Peyer's patch (tissue), 4 donors: ENCODE results near the gene FCRL6.

Experiments
- POLR2A ChIP-seq, 2 donors: fragments of 450-650 bp; IDR thresholded peaks; one replicate each; pipeline ENCODE4 v1.5.1; 2017; ENCODE audit warnings: antibody characterized with exemption in 2 of 2, mild to moderate bottlenecking in 2 of 2, moderate library complexity in 2 of 2
- TF ChIP-seq, protein P1 (sequence below), 6 experiments: fragments of 450-650 bp in 4 of 6; fragments of 200-600 bp in 2 of 6; sonication (generic) in 1 of 6; IDR thresholded peaks; one replicate each; pipeline ENCODE4 v1.5.1; 2017 to 2019; ENCODE audit warnings: antibody characterized with exemption in 6 of 6, mild to moderate bottlenecking in 3 of 6, moderate library complexity in 1 of 6

DNA sequence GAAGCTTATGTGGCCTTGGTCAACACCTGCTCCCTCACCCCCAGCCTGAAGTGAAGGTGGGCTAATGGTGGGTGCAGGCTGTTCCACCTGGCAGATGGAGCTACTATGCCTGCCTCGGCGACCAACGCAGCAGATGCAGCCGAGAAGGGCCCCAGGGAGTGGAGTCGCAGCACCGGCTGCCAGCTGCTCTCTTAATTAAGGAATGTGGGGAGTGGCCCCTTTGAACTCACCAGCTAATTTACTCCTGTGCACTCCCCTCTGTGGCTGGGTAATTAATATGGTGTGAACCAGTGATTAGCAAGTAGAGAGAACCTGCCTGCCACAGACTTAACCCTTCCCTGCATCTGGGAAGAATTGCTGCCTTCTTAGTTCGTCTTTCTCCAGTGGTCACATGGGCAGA lies 21.2 kb downstream of the FCRL6 start:
- TF ChIP-seq POLR2A (IDR thresholded peaks at IDR 0.05): no peak
- TF ChIP-seq, protein P1, sequence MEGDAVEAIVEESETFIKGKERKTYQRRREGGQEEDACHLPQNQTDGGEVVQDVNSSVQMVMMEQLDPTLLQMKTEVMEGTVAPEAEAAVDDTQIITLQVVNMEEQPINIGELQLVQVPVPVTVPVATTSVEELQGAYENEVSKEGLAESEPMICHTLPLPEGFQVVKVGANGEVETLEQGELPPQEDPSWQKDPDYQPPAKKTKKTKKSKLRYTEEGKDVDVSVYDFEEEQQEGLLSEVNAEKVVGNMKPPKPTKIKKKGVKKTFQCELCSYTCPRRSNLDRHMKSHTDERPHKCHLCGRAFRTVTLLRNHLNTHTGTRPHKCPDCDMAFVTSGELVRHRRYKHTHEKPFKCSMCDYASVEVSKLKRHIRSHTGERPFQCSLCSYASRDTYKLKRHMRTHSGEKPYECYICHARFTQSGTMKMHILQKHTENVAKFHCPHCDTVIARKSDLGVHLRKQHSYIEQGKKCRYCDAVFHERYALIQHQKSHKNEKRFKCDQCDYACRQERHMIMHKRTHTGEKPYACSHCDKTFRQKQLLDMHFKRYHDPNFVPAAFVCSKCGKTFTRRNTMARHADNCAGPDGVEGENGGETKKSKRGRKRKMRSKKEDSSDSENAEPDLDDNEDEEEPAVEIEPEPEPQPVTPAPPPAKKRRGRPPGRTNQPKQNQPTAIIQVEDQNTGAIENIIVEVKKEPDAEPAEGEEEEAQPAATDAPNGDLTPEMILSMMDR (IDR thresholded peaks at IDR 0.05): no peak
